AG04449 (cell line): ENCODE measurements around the gene MYL6B.

Experiments
- CTCF ChIA-PET: fragments of 350-600 bp; formaldehyde crosslinking; extraction: SDS; loops from one replicate; lab custom pipeline; 2021; ENCODE audit warnings: antibody characterized with exemption; lab: Yijun Ruan, JAX
- POLR2A ChIA-PET: fragments of 400-600, 350-600 bp; formaldehyde crosslinking; extraction: SDS; loops from one replicate; lab custom pipeline; 2020; ENCODE audit warnings: antibody characterized with exemption, inconsistent platforms; lab: Yijun Ruan, JAX
- DNase-seq: peaks from one replicate; pipeline ENCODE4 v3.0.0-alpha.2; 2010; ENCODE audit warnings: low read depth, low spot score
- H3K4me3 ChIP-seq: 2 replicates; pipeline ENCODE4 v1.5.1; 2011; ENCODE audit warnings: low read depth, mild to moderate bottlenecking, control low read depth, low read length
- TF ChIP-seq, protein P1 (sequence below): IDR thresholded peaks from one replicate; pipeline ENCODE4 v1.5.1; 2011; ENCODE audit warnings: mild to moderate bottlenecking, moderate library complexity, low read length, control low read depth, inconsistent platforms; ENCODE audit not compliant: insufficient read depth; ENCODE audit errors: missing control alignments

MYL6B gene

DNA sequence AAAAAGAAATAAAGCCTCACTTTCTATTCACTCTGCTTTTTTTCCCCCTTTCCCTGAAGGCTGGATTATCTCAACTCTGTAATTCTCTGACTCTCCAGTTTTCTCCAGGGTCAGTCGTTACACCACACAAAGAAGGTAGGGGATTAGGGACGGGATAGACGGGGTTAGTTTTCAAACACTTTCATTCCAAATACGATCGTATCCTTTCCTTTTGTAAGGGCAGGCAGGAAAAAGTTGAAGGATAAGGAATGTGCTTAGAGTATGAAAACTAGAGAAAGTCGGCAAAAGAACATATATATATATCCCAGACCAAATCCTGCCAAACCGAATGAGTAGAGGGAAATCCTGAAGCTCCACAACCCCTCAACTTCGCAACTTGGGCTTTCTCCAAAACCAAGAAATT lies 24.9 kb upstream of the MYL6B start:
- CTCF ChIA-PET: interaction anchor here (0.6 to 12.9 kb wide), 12 partner anchors 9 to 337 kb away, joined by 3 to 311 read pairs (median 6); partner anchors contain the start of genes ANKRD52, MYL6, MYL6B and RNF41

DNA sequence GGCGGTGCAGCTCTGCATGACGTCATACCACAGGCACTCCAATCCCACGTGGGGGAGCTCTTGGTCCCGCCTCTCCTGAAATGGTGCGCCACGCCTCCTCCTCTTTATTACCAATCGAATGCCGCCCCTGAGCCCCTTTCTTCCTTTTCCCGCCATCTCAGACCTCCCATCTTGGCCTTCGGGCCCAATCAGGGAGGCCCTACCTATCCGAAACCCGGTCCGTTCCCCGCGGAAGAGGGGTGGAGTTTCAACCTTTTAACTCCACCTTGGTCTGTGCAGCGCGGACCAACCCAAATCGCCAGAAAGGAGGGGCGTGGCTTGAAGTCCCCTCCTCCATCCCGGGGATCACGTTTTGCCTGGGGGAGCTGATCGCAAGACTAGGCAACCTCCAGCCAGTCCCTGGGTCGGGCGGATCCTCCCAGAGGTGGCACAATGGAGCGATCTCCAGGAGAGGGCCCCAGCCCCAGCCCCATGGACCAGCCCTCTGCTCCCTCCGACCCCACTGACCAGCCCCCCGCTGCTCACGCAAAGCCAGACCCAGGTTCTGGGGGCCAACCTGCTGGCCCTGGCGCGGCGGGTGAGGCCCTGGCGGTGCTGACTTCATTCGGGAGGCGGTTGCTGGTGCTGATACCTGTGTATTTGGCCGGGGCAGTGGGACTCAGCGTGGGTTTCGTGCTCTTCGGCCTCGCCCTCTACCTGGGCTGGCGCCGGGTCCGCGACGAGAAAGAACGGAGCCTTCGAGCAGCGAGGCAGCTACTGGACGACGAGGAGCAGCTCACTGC lies 24.3 kb upstream of the MYL6B start, which contains the start of gene ESYT1:
Gene ESYT1, plus strand, starts transcription at position 380 of the 782 bp plus-strand sequence. Its CDS starts 53 bp downstream, at position 433.
- H3K4me3 ChIP-seq: peak within 1 kb of the TSS; percentile 78
- TF ChIP-seq, protein P1, sequence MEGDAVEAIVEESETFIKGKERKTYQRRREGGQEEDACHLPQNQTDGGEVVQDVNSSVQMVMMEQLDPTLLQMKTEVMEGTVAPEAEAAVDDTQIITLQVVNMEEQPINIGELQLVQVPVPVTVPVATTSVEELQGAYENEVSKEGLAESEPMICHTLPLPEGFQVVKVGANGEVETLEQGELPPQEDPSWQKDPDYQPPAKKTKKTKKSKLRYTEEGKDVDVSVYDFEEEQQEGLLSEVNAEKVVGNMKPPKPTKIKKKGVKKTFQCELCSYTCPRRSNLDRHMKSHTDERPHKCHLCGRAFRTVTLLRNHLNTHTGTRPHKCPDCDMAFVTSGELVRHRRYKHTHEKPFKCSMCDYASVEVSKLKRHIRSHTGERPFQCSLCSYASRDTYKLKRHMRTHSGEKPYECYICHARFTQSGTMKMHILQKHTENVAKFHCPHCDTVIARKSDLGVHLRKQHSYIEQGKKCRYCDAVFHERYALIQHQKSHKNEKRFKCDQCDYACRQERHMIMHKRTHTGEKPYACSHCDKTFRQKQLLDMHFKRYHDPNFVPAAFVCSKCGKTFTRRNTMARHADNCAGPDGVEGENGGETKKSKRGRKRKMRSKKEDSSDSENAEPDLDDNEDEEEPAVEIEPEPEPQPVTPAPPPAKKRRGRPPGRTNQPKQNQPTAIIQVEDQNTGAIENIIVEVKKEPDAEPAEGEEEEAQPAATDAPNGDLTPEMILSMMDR: no peak
- DNase-seq: peak; percentile 98
- ChIA-PET CTCF (interaction anchor here (0.6 to 12.9 kb wide), 13 partner anchors 9 to 336 kb away, joined by 3 to 311 read pairs (median 5); partner anchors contain the start of genes ANKRD52, MYL6, MYL6B and RNF41), POLR2A (interaction anchor here (0.7 to 2.9 kb wide), 17 partner anchors 8 to 131 kb away, joined by 3 to 28 read pairs (median 7); partner anchors contain the start of genes MYL6, MYL6B, PA2G4 and RNF41)

More for the DNA sequence above, 24.9 kb upstream of the MYL6B start:
- DNase-seq: no peak
- POLR2A ChIA-PET: interaction anchor here (0.9 to 2.9 kb wide), 16 partner anchors 8 to 95 kb away, joined by 3 to 28 read pairs (median 8); partner anchors contain the start of genes MYL6, MYL6B, PA2G4 and RNF41
- peak overlapping the region; percentile 50 for H3K4me3 ChIP-seq
- TF ChIP-seq, protein P1: no peak

DNA sequence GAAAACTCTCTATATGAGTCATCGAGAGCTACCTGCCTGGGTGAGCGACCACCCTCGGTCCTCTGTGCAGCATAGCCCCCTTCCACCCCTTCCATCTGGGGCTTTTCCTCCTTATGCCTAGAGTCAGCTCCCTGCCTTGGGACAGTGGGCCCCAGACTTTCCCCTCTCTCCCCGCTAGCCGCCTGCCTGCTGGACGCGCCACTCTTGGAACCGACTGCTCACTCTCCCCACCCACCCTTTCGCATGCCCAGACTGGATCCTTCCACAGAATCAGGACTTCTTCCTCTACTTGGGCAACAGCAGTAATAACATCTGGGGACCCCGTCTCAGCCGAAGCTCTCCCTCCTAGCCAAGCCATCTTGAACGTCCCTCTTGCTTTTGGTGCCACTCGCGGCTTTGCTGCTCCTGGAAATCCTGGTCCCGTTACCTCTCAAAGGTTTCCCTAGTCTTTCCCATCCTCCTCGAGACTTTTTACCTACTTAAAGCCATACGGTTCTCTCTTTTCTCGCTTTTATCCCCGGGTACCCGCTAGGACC lies 23.6 kb upstream of the MYL6B start:
- DNase-seq: no peak

DNA sequence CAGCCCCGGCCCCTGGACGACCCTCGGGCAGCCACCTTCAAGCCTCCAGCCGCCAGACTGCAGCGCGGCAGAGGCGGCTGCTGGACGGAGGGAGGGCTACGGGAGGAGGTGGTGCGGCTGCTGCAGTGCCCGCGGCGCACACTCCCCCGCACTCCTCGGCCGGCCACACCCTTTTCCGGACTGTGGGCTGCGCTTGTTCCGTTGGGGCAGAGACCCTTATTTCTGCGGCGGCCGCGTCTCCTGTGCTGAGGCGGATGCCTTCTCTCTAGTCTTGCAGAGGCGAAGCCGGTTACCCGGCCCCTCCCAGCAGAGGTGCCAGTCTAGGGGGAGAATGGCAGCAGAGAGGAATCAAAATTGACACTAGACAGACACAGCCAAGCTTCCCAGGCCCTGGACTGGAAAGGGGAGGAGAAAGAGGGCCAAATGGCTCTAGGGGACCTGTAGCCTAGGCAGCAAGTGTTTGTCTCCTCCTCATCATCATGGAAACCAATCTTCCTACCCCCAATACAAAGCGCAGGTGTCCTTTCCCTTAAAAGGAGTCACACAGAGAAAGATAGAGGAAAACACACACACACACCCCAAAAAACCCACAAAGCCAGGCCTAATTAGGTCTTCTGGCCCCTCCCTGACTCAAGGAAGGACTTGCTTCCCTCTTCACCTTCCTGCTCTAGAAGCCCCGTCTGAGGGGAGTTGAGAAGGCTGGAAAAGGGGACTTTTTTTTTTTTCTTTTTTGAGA lies 23.0 kb upstream of the MYL6B start:
- POLR2A ChIA-PET: interaction anchor here (1.5 to 2.6 kb wide), 6 partner anchors 9 to 59 kb away, joined by 4 to 28 read pairs (median 15); partner anchors contain the start of genes MYL6, RPL41, SMARCC2 and ZC3H10
- CTCF ChIA-PET: interaction anchor here (1.1 to 12.9 kb wide), 7 partner anchors 9 to 60 kb away, joined by 3 to 311 read pairs (median 7); partner anchors contain the start of genes MYL6B, RPL41, SMARCC2 and ZC3H10
- DNase-seq: no peak
- TF ChIP-seq, protein P1: no peak
- H3K4me3 ChIP-seq: peak overlapping the region; percentile 78

More for the DNA sequence above, 23.6 kb upstream of the MYL6B start:
- TF ChIP-seq, protein P1: no peak
- peak overlapping the region; percentile 78 for H3K4me3 ChIP-seq
- ChIA-PET POLR2A (interaction anchor here (0.7 to 2.9 kb wide), 14 partner anchors 9 to 130 kb away, joined by 3 to 28 read pairs (median 8); partner anchors contain the start of genes MYL6, PA2G4, RNF41 and RPL41), CTCF (interaction anchor here (1.1 to 12.9 kb wide), 9 partner anchors 8 to 335 kb away, joined by 3 to 311 read pairs (median 5); partner anchors contain the start of genes MYL6B, RPL41, SMARCC2 and ZC3H10)

DNA sequence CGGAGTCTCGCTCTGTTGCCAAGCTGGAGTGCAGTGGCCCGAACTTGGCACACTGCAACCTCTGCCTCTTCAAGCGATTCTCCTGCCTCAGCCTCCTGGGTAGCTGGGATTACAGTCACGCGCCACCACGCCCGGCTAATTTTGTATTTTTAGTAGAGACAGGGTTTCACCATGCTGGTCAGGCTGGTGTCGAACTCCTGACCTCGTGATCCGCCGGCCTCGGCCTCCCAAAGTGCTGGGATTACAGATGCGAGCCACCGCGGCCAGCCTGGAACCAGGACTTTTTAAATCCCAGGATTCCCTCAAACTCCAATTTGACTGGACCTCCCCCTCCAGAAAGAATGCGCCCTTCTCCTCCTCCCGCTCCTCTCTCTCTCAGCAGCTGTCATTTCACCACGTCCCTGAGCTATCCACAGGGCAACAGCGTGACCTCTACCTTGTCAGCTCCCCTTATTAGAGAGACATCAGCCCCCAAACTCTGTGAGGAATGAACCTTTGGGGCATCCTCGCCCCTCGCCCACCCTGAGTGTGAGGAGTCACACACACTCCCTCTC lies 22.4 kb upstream of the MYL6B start:
- TF ChIP-seq, protein P1: no peak
- ChIA-PET CTCF (interaction anchor here (1.3 to 2.7 kb wide), 3 partner anchors 10 to 60 kb away, joined by 3 to 8 read pairs (median 3); partner anchors contain the start of gene SMARCC2), POLR2A (interaction anchor here (2.6 kb wide), 1 partner anchor 11 kb away, joined by 7 read pairs; no protein-coding TSS in a partner anchor)
- DNase-seq: no peak
- peak overlapping the region; percentile 78 for H3K4me3 ChIP-seq
